ENCODE results near the gene DDIT4.

- TF ChIP-seq CTCF (conservative IDR thresholded peaks at IDR 0.05; ENCODE audit: low read depth, low read length) (no peak), MXI1 (IDR thresholded peaks at IDR 0.05; ENCODE audit: borderline replicate concordance, low read depth, low read length) (no peak), POLR2A (IDR thresholded peaks at IDR 0.05; ENCODE audit: low read depth, low read length) (no peak), RAD21 (IDR thresholded peaks at IDR 0.05; ENCODE audit: low read length) (no peak), CEBPB (IDR thresholded peaks at IDR 0.05; ENCODE audit: low read depth, low read length) (no peak), NFE2L2 (IDR thresholded peaks at IDR 0.05; ENCODE audit: low read depth, low read length) (no peak), USF2 (IDR thresholded peaks at IDR 0.05; ENCODE audit: low read depth, low read length) (no peak), RFX5 (IDR thresholded peaks at IDR 0.05; ENCODE audit: low read depth, low read length) (no peak), MAZ (IDR thresholded peaks at IDR 0.05; ENCODE audit: borderline replicate concordance, low read depth, low read length) (no peak)
These were observed 48.7 kb downstream of the DDIT4 start for GRCh38 chr10:72322280-72323058.
